Peyer's patch (tissue), 4 donors: ENCODE data around the gene PLS1. TPM values are rescaled to one million over a fixed set of nuclear protein-coding genes. Genes with fewer than 3 reads are reported as not detected.
"Not testable (repeated sequence)": the region's sequence is repeated elsewhere in the genome, so short reads cannot be mapped to it uniquely, and the experiment has no call there.

Experiments used
- DNase-seq, 3 donors: peaks; one replicate each; pipeline ENCODE4 v3.0.0-alpha.2; 2017 to 2019
- H3K27ac ChIP-seq, 4 donors: fragments of 200-600 bp; sonication (generic); one replicate each; pipeline ENCODE4 v1.5.1; 2016 to 2019
- H3K27me3 ChIP-seq, 2 donors: fragments of 200-600 bp; sonication (generic); one replicate each; pipeline ENCODE4 v1.5.1; 2019
- H3K36me3 ChIP-seq, 3 donors: fragments of 200-600 bp; sonication (generic); one replicate each; pipeline ENCODE4 v1.5.1; 2016 to 2019
- H3K4me1 ChIP-seq, 4 donors: fragments of 200-600 bp; sonication (generic); one replicate each; pipeline ENCODE4 v1.5.1; 2016 to 2019
- H3K4me3 ChIP-seq, 4 donors: fragments of 200-600 bp; sonication (generic); 1 replicate in 3 of 4; 2 replicates in 1 of 4; pipeline ENCODE4 v1.5.1; 2016 to 2019; ENCODE audit warnings: mild to moderate bottlenecking in 1 of 4
- H3K9me3 ChIP-seq, 4 donors: fragments of 200-600 bp; sonication (generic); one replicate each; pipeline ENCODE4 v1.5.1; 2016 to 2019; ENCODE audit warnings: mild to moderate bottlenecking in 1 of 4
- POLR2A ChIP-seq, 2 donors: fragments of 450-650 bp; IDR thresholded peaks; one replicate each; pipeline ENCODE4 v1.5.1; 2017; ENCODE audit warnings: antibody characterized with exemption in 2 of 2, mild to moderate bottlenecking in 2 of 2, moderate library complexity in 2 of 2
- total RNA-seq, 4 donors: library from RNA; depleted of rRNA; stranded (reverse); fragments of >200 nt; gene quantifications; one replicate each; pipeline ENCODE4 v1.1.0, GENCODE V29; 2016
- TF ChIP-seq, protein P1 (sequence below), 6 experiments: fragments of 450-650 bp in 4 of 6; fragments of 200-600 bp in 2 of 6; sonication (generic) in 1 of 6; IDR thresholded peaks; one replicate each; pipeline ENCODE4 v1.5.1; 2017 to 2019; ENCODE audit warnings: antibody characterized with exemption in 6 of 6, mild to moderate bottlenecking in 3 of 6, moderate library complexity in 1 of 6

Gene PLS1
- total RNA-seq, 4 donors from 2014 or later, result 48.7 to 661 (median 328) TPM

DNA sequence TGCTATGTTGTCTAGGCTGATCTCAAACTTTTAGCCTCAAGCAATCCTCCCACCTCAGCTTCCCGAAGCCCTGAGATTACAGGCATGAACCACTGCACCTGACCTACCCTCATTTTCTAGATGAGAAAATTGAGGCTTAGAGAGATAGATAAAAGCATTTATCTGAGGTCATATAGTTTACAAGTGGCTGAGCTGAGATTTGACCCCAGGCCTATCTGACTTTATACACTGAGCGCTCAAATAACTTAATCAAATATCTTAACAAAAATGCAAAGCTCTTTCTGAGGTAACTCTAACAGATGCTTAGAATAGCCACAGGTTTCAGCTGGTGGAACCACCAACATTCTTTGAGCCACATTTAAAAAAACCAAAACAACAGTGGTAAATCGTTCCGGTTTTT, 5.5 kb downstream of the PLS1 start:
- Histone ChIP-seq H3K4me3 (peak overlapping the region in 1 of 4 donors; percentile 15), H3K36me3 (no peaks in the 10 kb centered on the region), H3K27me3 (no peaks in the 10 kb centered on the region), H3K27ac (peak overlapping the region in 3 of 4 donors; percentile 62 to 89 (median 78)), H3K9me3 (no peaks in the 10 kb centered on the region), H3K4me1 (peaks cover 0 to 11% (median 0%) of the 10 kb centered on the region in 4 donors)
- TF ChIP-seq, protein P1, sequence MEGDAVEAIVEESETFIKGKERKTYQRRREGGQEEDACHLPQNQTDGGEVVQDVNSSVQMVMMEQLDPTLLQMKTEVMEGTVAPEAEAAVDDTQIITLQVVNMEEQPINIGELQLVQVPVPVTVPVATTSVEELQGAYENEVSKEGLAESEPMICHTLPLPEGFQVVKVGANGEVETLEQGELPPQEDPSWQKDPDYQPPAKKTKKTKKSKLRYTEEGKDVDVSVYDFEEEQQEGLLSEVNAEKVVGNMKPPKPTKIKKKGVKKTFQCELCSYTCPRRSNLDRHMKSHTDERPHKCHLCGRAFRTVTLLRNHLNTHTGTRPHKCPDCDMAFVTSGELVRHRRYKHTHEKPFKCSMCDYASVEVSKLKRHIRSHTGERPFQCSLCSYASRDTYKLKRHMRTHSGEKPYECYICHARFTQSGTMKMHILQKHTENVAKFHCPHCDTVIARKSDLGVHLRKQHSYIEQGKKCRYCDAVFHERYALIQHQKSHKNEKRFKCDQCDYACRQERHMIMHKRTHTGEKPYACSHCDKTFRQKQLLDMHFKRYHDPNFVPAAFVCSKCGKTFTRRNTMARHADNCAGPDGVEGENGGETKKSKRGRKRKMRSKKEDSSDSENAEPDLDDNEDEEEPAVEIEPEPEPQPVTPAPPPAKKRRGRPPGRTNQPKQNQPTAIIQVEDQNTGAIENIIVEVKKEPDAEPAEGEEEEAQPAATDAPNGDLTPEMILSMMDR (IDR thresholded peaks at IDR 0.05), result no peak
- no peak for TF ChIP-seq POLR2A (IDR thresholded peaks at IDR 0.05)
- DNase-seq, result no peak

DNA sequence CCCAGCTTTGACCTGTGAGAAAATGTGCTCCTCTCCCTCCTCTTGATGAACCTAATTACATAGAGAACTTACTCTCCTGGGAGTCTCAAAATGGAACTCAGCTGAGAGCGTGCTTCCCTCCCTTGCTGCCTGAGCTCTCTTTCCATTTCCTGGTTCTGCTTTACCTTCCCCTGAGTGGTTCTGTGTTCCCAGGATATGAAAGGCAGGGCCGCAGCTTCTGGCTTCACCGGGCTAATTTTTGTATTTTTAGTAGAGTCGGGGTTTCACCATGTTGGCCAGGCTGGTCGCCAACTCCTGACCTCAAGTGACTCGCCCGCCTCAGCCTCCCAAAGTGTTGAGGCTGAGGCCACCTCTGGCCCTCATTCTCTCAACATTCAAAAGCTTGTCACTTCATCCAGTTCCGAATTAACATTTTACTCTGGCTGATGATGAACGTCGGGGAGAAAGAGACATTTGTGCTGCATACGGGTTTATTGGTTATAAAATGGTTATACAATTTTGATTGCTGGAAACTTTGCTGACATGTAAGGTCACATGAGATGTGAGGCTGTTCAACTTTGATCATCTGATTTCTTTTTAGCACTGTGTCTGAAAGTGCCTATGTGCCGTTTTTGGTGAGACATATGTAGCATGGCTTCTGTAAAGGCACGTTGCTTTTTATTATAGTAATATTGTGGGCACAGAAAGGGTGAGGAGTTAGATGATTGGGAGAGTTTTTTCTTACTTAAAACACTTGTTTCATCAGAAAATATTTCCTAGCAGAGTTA, 6.6 kb downstream of the PLS1 start:
- Histone ChIP-seq H3K36me3 (no peaks in the 10 kb centered on the region), H3K27me3 (no peaks in the 10 kb centered on the region), H3K4me3 (peak overlapping the region in 2 of 4 donors; percentile 15 to 33), H3K9me3 (no peaks in the 10 kb centered on the region), H3K4me1 (peaks cover 0 to 19% (median 0%) of the 10 kb centered on the region in 4 donors), H3K27ac (peak overlapping the region in 3 of 4 donors; percentile 62 to 89 (median 78))
- peak in 1 of 3 donors; percentile 57 for DNase-seq
- TF ChIP-seq POLR2A (IDR thresholded peaks at IDR 0.05), result no peak
- TF ChIP-seq, protein P1 (IDR thresholded peaks at IDR 0.05), result no peak

DNA sequence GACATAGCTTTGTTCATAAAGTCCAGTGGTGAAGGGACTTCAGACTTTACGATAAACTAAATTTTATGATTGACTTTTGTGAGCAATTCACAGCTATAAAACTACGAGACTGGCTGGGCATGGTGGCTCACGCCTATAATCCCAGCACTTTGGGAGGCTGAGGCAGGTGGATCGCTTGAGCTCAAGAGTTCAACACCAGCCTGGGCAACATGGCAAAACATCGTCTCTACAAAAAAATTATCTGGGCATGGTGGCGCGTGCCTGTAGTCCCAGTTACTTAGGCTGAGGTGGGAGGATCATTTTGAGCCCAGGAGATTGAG, 7.2 kb downstream of the PLS1 start:
- TF ChIP-seq POLR2A (IDR thresholded peaks at IDR 0.05), result peak in 1 of 2 donors; percentile 25
- H3K9me3 ChIP-seq, H3K36me3 ChIP-seq, H3K27me3 ChIP-seq: not testable (repeated sequence)
- peak in 2 of 3 donors; percentile 58 to 65 for DNase-seq
- peaks cover 0 to 19% (median 0%) of the 10 kb centered on the region in 4 donors for H3K4me1 ChIP-seq
- peak overlapping the region in 2 of 4 donors; percentile 78 to 89 for H3K27ac ChIP-seq
- peak overlapping the region in 2 of 4 donors; percentile 15 to 33 for H3K4me3 ChIP-seq

DNA sequence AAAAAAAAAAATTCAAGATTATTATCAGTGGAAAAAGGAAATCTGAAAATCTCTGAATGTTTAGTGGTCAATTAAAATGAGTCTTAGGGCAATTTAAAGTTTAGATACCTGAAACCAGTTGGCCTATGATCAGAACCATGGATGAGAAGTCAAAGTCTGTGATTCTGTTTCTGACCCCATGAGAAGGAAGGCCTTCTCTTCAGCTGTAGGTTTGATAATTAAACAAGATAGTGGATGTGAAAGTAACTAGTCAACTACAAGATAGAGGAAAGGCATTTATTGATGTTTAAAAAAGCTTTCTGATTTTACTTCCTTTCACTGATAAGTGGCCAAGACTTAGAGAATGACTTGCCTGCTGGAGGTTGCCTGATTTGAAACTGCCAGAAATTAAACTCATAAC, 8.7 kb downstream of the PLS1 start:
- Histone ChIP-seq H3K27me3 (no peaks in the 10 kb centered on the region), H3K27ac (peak overlapping the region in 2 of 4 donors; percentile 65 to 78), H3K4me3 (peak overlapping the region in 1 of 4 donors; percentile 14), H3K4me1 (peaks cover 0 to 24% (median 0%) of the 10 kb centered on the region in 4 donors), H3K36me3 (no peaks in the 10 kb centered on the region), H3K9me3 (no peaks in the 10 kb centered on the region)
- no peak for DNase-seq
- TF ChIP-seq POLR2A (IDR thresholded peaks at IDR 0.05), result no peak
- TF ChIP-seq, protein P1 (IDR thresholded peaks at IDR 0.05), result no peak

DNA sequence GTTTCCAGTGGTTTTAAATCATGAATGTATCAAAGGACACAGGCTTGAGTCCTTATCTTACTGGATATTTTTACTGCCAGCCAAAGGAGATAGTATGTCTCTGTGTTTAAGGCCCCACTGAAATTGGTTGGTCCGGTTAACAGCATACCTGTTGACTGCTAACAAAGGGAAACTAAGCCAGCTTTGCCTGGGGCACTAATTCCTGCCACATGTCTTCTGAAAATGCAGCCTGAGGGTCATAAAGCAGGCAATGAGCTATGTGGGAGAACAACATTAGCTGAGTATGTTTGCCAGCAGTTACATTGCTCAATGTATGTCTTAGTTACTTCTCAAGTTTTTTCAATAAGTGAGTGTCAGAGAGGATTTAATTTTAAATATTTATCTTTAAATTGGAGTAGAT, 12.4 kb downstream of the PLS1 start:
- no peak for TF ChIP-seq POLR2A (IDR thresholded peaks at IDR 0.05)
- TF ChIP-seq, protein P1 (IDR thresholded peaks at IDR 0.05), result no peak
- Histone ChIP-seq H3K36me3 (no peaks in the 10 kb centered on the region), H3K9me3 (no peaks in the 10 kb centered on the region), H3K27me3 (no peaks in the 10 kb centered on the region), H3K27ac (peak overlapping the region in 1 of 4 donors; percentile 53), H3K4me3 (no peak overlapping the region), H3K4me1 (peaks cover 0 to 29% (median 0%) of the 10 kb centered on the region in 4 donors)
- DNase-seq, result no peak

DNA sequence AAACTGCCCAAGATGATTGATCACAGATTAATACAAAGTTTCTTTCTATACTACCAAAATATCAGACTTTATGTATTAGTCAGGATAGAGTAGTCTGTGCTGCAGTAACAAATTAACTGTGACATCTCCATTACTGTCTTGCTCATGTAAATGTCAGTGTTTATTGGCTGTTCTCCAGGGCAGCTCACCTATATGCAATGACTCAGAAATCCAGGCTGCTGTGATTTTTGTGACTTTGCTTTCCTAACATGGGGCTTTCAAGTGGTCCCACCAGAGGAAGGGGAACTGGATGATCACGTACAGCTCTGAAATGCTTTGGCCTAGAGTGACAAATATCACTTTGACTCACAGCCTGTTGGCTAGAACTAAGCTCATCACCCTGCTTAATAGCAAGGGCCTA, 12.9 kb downstream of the PLS1 start:
- peaks cover 0 to 29% (median 0%) of the 10 kb centered on the region in 4 donors for H3K4me1 ChIP-seq
- H3K27me3 ChIP-seq, result no peaks in the 10 kb centered on the region
- peak overlapping the region in 1 of 4 donors; percentile 53 for H3K27ac ChIP-seq
- TF ChIP-seq POLR2A (IDR thresholded peaks at IDR 0.05), result no peak
- TF ChIP-seq, protein P1 (IDR thresholded peaks at IDR 0.05), result no peak
- DNase-seq, result no peak
- no peak overlapping the region for H3K4me3 ChIP-seq
- no peaks in the 10 kb centered on the region for H3K36me3 ChIP-seq
- no peaks in the 10 kb centered on the region for H3K9me3 ChIP-seq
